ENCODE data around the gene RRAGB.
"Not testable (repeated sequence)": the region's sequence is repeated elsewhere in the genome, so short reads cannot be mapped to it uniquely, and the experiment has no call there.

DNA sequence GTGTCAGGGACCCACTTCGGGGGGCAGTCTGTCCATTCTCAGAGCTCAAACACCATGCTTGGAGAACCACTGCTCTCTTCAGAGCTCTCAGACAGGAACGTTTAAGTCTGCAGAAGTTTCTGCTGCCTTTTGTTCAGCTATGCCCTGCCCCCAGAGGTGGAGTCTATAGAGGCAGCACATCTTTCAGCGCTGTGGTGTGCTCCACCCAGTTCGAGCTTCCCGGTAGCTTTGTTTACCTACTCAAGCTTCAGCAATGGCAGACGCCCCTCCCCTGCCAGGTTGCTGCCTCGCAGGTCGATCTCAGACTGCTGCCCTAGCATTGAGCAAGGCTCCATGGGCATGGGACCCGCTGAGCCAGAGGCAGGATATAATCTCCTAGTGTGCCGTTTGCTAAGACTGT is 29.0 kb upstream of the RRAGB start:
- TF ChIP-seq, protein P1, sequence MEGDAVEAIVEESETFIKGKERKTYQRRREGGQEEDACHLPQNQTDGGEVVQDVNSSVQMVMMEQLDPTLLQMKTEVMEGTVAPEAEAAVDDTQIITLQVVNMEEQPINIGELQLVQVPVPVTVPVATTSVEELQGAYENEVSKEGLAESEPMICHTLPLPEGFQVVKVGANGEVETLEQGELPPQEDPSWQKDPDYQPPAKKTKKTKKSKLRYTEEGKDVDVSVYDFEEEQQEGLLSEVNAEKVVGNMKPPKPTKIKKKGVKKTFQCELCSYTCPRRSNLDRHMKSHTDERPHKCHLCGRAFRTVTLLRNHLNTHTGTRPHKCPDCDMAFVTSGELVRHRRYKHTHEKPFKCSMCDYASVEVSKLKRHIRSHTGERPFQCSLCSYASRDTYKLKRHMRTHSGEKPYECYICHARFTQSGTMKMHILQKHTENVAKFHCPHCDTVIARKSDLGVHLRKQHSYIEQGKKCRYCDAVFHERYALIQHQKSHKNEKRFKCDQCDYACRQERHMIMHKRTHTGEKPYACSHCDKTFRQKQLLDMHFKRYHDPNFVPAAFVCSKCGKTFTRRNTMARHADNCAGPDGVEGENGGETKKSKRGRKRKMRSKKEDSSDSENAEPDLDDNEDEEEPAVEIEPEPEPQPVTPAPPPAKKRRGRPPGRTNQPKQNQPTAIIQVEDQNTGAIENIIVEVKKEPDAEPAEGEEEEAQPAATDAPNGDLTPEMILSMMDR (IDR thresholded peaks at IDR 0.05), result not testable (repeated sequence)
- TF ChIP-seq POLR2AphosphoS5, POLR2A (IDR thresholded peaks at IDR 0.05): not testable (repeated sequence)
